Effector CD8-positive, alpha-beta T cell (primary cell): ENCODE data around the gene CTDSP1.
A peak's percentile ranks its signal among the peaks of the same experiment; 100 is the strongest.

Experiments used
- DNase-seq: peaks from one replicate; lab custom pipeline; 2025; lab: John Stamatoyannopoulos, UW

CTDSP1 gene

GRCh38 chr2:218383892-218384519 is 15.7 kb upstream of the CTDSP1 start:
- DNase-seq = no peak

- no peak for DNase-seq
Measured at GRCh38 chr2:218384975-218385374, 14.7 kb upstream of the CTDSP1 start.

GRCh38 chr2:218386505-218387368 is 12.9 kb upstream of the CTDSP1 start:
- no peak for DNase-seq

- DNase-seq = no peak
Measured at GRCh38 chr2:218387369-218388194, 12.1 kb upstream of the CTDSP1 start.

GRCh38 chr2:218389333-218390150 is 10.1 kb upstream of the CTDSP1 start:
- no peak for DNase-seq

GRCh38 chr2:218391202-218391601 is 8.5 kb upstream of the CTDSP1 start:
- DNase-seq = no peak

- DNase-seq = no peak
Measured at GRCh38 chr2:218392459-218392858, 7.2 kb upstream of the CTDSP1 start.

GRCh38 chr2:218392891-218393462 is 6.7 kb upstream of the CTDSP1 start:
- no peak for DNase-seq

GRCh38 chr2:218393750-218394290 is 5.8 kb upstream of the CTDSP1 start:
- DNase-seq = no peak

- DNase-seq = no peak
Measured at GRCh38 chr2:218394298-218395089, 5.2 kb upstream of the CTDSP1 start.

- DNase-seq = no peak
Measured at GRCh38 chr2:218395090-218395444, 4.6 kb upstream of the CTDSP1 start.

- no peak for DNase-seq
Measured at GRCh38 chr2:218395456-218395825, 4.2 kb upstream of the CTDSP1 start.

GRCh38 chr2:218395826-218396687 is 3.6 kb upstream of the CTDSP1 start:
- DNase-seq = peak; percentile 90

GRCh38 chr2:218396688-218397462 is 2.8 kb upstream of the CTDSP1 start:
- DNase-seq = peak; percentile 54

- DNase-seq = no peak
Measured at GRCh38 chr2:218397463-218397819, 2.2 kb upstream of the CTDSP1 start.

- DNase-seq = no peak
Measured at GRCh38 chr2:218397820-218398436, 1.7 kb upstream of the CTDSP1 start.

- DNase-seq = peak; percentile 51
Measured at GRCh38 chr2:218398437-218399390, 954 bp upstream of the CTDSP1 start.
